IMR-90 (cell line): ENCODE measurements around the gene ICAM2.

ENCODE experiments used
- FOS ChIP-seq: fragments of 150-350 bp; IDR thresholded peaks from 2 replicates; pipeline ENCODE4 v1.6.1; 2016; ENCODE audit warnings: low read depth, low read length
- RAD21 ChIP-seq: IDR thresholded peaks from 2 replicates; pipeline ENCODE4 v1.6.1; 2012; ENCODE audit warnings: low read length, improper control_type of control experiment
- RFX5 ChIP-seq: IDR thresholded peaks from 2 replicates; pipeline ENCODE4 v1.8.0; 2012; ENCODE audit warnings: low read depth, mild to moderate bottlenecking, low read length, moderate library complexity
- TF ChIP-seq, protein P1 (sequence below): conservative IDR thresholded peaks from 2 replicates; pipeline ENCODE4 v1.5.1; 2012; ENCODE audit warnings: mild to moderate bottlenecking, low read depth, low read length, improper control_type of control experiment

- TF ChIP-seq, protein P1, sequence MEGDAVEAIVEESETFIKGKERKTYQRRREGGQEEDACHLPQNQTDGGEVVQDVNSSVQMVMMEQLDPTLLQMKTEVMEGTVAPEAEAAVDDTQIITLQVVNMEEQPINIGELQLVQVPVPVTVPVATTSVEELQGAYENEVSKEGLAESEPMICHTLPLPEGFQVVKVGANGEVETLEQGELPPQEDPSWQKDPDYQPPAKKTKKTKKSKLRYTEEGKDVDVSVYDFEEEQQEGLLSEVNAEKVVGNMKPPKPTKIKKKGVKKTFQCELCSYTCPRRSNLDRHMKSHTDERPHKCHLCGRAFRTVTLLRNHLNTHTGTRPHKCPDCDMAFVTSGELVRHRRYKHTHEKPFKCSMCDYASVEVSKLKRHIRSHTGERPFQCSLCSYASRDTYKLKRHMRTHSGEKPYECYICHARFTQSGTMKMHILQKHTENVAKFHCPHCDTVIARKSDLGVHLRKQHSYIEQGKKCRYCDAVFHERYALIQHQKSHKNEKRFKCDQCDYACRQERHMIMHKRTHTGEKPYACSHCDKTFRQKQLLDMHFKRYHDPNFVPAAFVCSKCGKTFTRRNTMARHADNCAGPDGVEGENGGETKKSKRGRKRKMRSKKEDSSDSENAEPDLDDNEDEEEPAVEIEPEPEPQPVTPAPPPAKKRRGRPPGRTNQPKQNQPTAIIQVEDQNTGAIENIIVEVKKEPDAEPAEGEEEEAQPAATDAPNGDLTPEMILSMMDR = no peak
- no peak for TF ChIP-seq RFX5
- TF ChIP-seq RAD21 = no peak
- no peak for TF ChIP-seq FOS
These were observed 37.1 kb downstream of the ICAM2 start for GRCh38 chr17:63983320-63983719.
